ENCODE results near the gene DPYSL3. TPM values are rescaled to one million over a fixed set of nuclear protein-coding genes. Genes with fewer than 3 reads are reported as not detected.

The DPYSL3 gene
- polyA plus RNA-seq, 1 donor: 110 TPM

DNA sequence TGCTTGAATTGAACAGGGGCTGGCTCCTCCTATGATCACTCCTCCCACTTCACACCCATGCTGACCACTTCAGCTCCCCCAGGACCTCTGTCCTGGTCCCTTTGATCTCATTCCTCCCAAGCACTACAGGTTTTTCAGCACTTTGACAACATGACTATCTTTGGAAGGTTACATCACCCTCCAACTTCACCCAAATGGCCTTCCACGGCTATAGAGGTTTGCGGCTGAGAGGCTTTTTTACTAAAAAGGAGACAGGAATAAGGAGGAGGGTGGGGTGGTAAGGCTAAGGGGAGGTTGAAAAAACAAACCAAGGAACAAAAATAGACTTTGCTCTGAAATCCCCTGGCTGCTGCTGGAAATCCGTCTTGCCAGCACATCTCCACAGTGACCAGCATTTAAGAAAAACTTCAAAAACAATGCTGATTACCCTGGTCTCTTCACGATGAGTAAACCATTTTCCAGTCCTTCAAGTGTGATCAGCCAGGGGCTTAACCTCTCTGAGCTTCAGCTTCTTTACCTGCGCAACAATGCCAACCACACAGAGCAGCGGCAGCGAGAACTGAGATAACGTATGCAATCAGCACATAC lies 102.7 kb downstream of the DPYSL3 start:
- Histone ChIP-seq H3K27ac (ENCODE audit: low read length) (no peak overlapping the region), H3K9me3 (ENCODE audit: control insufficient read depth, low read depth, low read length) (no peaks in the 10 kb centered on the region), H3K36me3 (ENCODE audit: control insufficient read depth, insufficient read depth, low read length) (peaks cover 7% of the 10 kb centered on the region), H3K4me3 (ENCODE audit: low read length) (no peak overlapping the region), H3K27me3 (ENCODE audit: control insufficient read depth, insufficient read depth, low read length) (no peaks in the 10 kb centered on the region), H3K4me1 (ENCODE audit: control insufficient read depth, insufficient read depth, low read length) (peaks cover 5% of the 10 kb centered on the region)
- 40% methylated on average over 1 of the region's 8 CpGs for WGBS (ENCODE audit: insufficient coverage, low lambda C conversion rate)
- DNase-seq: no peak

DNA sequence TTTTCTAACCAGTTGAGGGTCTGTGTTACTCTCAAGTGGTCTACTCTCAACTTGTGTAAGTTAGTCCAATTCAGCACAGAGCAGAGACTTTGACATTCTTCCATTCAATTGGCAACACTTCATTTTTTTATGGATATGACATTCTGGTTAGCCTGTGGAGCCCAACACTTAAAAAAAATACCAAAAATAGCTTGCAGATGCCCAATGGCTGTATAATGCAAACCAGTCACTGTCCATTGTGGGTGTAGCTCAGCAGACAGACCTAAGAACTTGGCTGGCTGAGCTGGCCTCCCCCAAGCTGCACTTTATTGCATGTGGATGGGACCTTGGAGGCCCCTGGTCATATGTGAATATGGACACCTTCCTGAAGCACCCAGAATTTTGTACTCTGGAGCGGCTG lies 103.2 kb downstream of the DPYSL3 start:
- no peak for DNase-seq
- Histone ChIP-seq H3K4me1 (ENCODE audit: control insufficient read depth, insufficient read depth, low read length) (peaks cover 5% of the 10 kb centered on the region), H3K27ac (ENCODE audit: low read length) (no peak overlapping the region), H3K4me3 (ENCODE audit: low read length) (no peak overlapping the region), H3K9me3 (ENCODE audit: control insufficient read depth, low read depth, low read length) (no peaks in the 10 kb centered on the region), H3K36me3 (ENCODE audit: control insufficient read depth, insufficient read depth, low read length) (peaks cover 7% of the 10 kb centered on the region), H3K27me3 (ENCODE audit: control insufficient read depth, insufficient read depth, low read length) (no peaks in the 10 kb centered on the region)
- WGBS (ENCODE audit: insufficient coverage, low lambda C conversion rate): no CpG with 5 or more reads among the region's 1 CpG

- Histone ChIP-seq H3K27me3 (ENCODE audit: control insufficient read depth, insufficient read depth, low read length) (no peaks in the 10 kb centered on the region), H3K36me3 (ENCODE audit: control insufficient read depth, insufficient read depth, low read length) (peaks cover 14% of the 10 kb centered on the region), H3K4me3 (ENCODE audit: low read length) (no peak overlapping the region), H3K4me1 (ENCODE audit: control insufficient read depth, insufficient read depth, low read length) (peaks cover 12% of the 10 kb centered on the region), H3K9me3 (ENCODE audit: control insufficient read depth, low read depth, low read length) (no peaks in the 10 kb centered on the region), H3K27ac (ENCODE audit: low read length) (no peak overlapping the region)
- no CpG with 5 or more reads among the region's 1 CpG for WGBS (ENCODE audit: insufficient coverage, low lambda C conversion rate)
- no peak for DNase-seq
Measured at GRCh38 chr5:147404706-147405105, 105.2 kb downstream of the DPYSL3 start.

GRCh38 chr5:147403651-147404640 lies 105.9 kb downstream of the DPYSL3 start:
- no peaks in the 10 kb centered on the region for H3K9me3 ChIP-seq (ENCODE audit: control insufficient read depth, low read depth, low read length)
- peaks cover 12% of the 10 kb centered on the region for H3K4me1 ChIP-seq (ENCODE audit: control insufficient read depth, insufficient read depth, low read length)
- H3K27ac ChIP-seq (ENCODE audit: low read length): no peak overlapping the region
- H3K4me3 ChIP-seq (ENCODE audit: low read length): no peak overlapping the region
- peaks cover 14% of the 10 kb centered on the region for H3K36me3 ChIP-seq (ENCODE audit: control insufficient read depth, insufficient read depth, low read length)
- WGBS (ENCODE audit: insufficient coverage, low lambda C conversion rate): 90% methylated on average over 2 of the region's 15 CpGs
- no peaks in the 10 kb centered on the region for H3K27me3 ChIP-seq (ENCODE audit: control insufficient read depth, insufficient read depth, low read length)
- DNase-seq: no peak

- peak overlapping the region; percentile 13 for H3K27ac ChIP-seq (ENCODE audit: low read length)
- DNase-seq: no peak
- H3K4me1 ChIP-seq (ENCODE audit: control insufficient read depth, insufficient read depth, low read length): peaks cover 12% of the 10 kb centered on the region
- no peaks in the 10 kb centered on the region for H3K9me3 ChIP-seq (ENCODE audit: control insufficient read depth, low read depth, low read length)
- no peak overlapping the region for H3K4me3 ChIP-seq (ENCODE audit: low read length)
- no peaks in the 10 kb centered on the region for H3K27me3 ChIP-seq (ENCODE audit: control insufficient read depth, insufficient read depth, low read length)
- peaks cover 25% of the 10 kb centered on the region for H3K36me3 ChIP-seq (ENCODE audit: control insufficient read depth, insufficient read depth, low read length)
Measured at GRCh38 chr5:147400881-147401280, 109.0 kb downstream of the DPYSL3 start.

- Histone ChIP-seq H3K27me3 (ENCODE audit: control insufficient read depth, insufficient read depth, low read length) (no peaks in the 10 kb centered on the region), H3K4me3 (ENCODE audit: low read length) (no peak overlapping the region), H3K27ac (ENCODE audit: low read length) (peak overlapping the region; percentile 13), H3K9me3 (ENCODE audit: control insufficient read depth, low read depth, low read length) (no peaks in the 10 kb centered on the region), H3K36me3 (ENCODE audit: control insufficient read depth, insufficient read depth, low read length) (peaks cover 27% of the 10 kb centered on the region), H3K4me1 (ENCODE audit: control insufficient read depth, insufficient read depth, low read length) (peaks cover 12% of the 10 kb centered on the region)
- WGBS (ENCODE audit: insufficient coverage, low lambda C conversion rate): 0% methylated on average over 2 of the region's 7 CpGs
- peak; percentile 37 to 73 for DNase-seq
Measured at GRCh38 chr5:147400126-147400809, 109.6 kb downstream of the DPYSL3 start.

DNA sequence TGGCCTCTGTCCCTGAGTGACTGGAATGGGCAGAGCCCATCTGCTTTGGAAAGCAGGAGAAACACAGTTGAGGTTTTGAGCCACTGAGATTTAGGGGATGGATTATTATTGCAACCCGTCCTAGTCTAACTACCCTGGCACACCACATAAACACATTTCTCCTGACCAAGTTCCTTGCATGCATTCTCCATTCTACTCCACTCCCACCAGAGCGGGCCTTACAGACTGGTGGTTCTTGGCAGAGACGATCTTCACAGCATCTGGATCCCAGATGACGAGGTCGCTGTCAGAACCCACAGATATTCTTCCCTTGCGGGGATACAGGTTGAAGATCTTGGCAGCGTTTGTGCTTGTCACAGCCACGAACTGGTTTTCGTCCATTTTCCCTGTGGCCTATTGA lies 111.0 kb downstream of the DPYSL3 start:
- H3K4me1 ChIP-seq (ENCODE audit: control insufficient read depth, insufficient read depth, low read length): peaks cover 12% of the 10 kb centered on the region
- no peaks in the 10 kb centered on the region for H3K27me3 ChIP-seq (ENCODE audit: control insufficient read depth, insufficient read depth, low read length)
- H3K36me3 ChIP-seq (ENCODE audit: control insufficient read depth, insufficient read depth, low read length): peaks cover 25% of the 10 kb centered on the region
- no peak overlapping the region for H3K4me3 ChIP-seq (ENCODE audit: low read length)
- DNase-seq: no peak
- WGBS (ENCODE audit: insufficient coverage, low lambda C conversion rate): 80% methylated on average over 1 of the region's 9 CpGs
- H3K9me3 ChIP-seq (ENCODE audit: control insufficient read depth, low read depth, low read length): no peaks in the 10 kb centered on the region
- no peak overlapping the region for H3K27ac ChIP-seq (ENCODE audit: low read length)

DNA sequence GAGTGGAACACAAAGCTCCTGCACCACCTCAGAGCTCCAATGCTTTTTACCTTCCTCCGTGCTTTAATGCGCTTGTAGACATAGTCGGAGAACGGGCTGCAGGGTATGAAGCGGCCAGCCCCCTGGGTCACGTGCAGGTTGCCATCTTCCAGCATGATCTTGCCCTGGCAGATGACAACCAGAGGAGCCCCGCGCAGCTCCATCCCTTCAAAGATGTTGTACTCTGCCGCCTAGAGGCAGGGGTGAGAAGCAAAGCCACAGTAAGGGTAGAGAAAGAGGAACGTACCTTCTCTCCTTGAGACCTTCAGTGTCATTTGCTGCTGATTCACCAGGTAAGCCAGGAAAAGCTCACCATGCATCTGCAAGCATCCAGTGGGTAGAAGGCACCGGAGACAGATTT lies 112.3 kb downstream of the DPYSL3 start:
- no CpG with 5 or more reads among the region's 11 CpGs for WGBS (ENCODE audit: insufficient coverage, low lambda C conversion rate)
- no peak for DNase-seq
- H3K27me3 ChIP-seq (ENCODE audit: control insufficient read depth, insufficient read depth, low read length): no peaks in the 10 kb centered on the region
- H3K9me3 ChIP-seq (ENCODE audit: control insufficient read depth, low read depth, low read length): no peaks in the 10 kb centered on the region
- no peak overlapping the region for H3K27ac ChIP-seq (ENCODE audit: low read length)
- no peak overlapping the region for H3K4me3 ChIP-seq (ENCODE audit: low read length)
- peaks cover 29% of the 10 kb centered on the region for H3K36me3 ChIP-seq (ENCODE audit: control insufficient read depth, insufficient read depth, low read length)
- H3K4me1 ChIP-seq (ENCODE audit: control insufficient read depth, insufficient read depth, low read length): peaks cover 12% of the 10 kb centered on the region

- peaks cover 8% of the 10 kb centered on the region for H3K4me1 ChIP-seq (ENCODE audit: control insufficient read depth, insufficient read depth, low read length)
- H3K27me3 ChIP-seq (ENCODE audit: control insufficient read depth, insufficient read depth, low read length): no peaks in the 10 kb centered on the region
- DNase-seq: no peak
- no CpG with 5 or more reads among the region's 8 CpGs for WGBS (ENCODE audit: insufficient coverage, low lambda C conversion rate)
- no peak overlapping the region for H3K4me3 ChIP-seq (ENCODE audit: low read length)
- H3K9me3 ChIP-seq (ENCODE audit: control insufficient read depth, low read depth, low read length): no peaks in the 10 kb centered on the region
- no peak overlapping the region for H3K27ac ChIP-seq (ENCODE audit: low read length)
- H3K36me3 ChIP-seq (ENCODE audit: control insufficient read depth, insufficient read depth, low read length): peaks cover 25% of the 10 kb centered on the region
Measured at GRCh38 chr5:147396070-147396823, 113.6 kb downstream of the DPYSL3 start.
